Tibial nerve (tissue), 4 donors: ENCODE data around the gene SLC39A6. TPM values are rescaled to one million over a fixed set of nuclear protein-coding genes. Genes with fewer than 3 reads are reported as not detected.

Experiments used
- DNase-seq, 2 donors: peaks; one replicate each; pipeline ENCODE4 v3.0.0-alpha.2; 2019; ENCODE audit warnings: low spot score in 2 of 2
- H3K27ac ChIP-seq, 4 donors: fragments of 200-600 bp; sonication (generic) in 3 of 4; one replicate each; pipeline ENCODE4 v1.5.1; 2017 to 2019; ENCODE audit warnings: mild to moderate bottlenecking in 1 of 4
- H3K27me3 ChIP-seq, 2 donors: fragments of 200-600 bp; sonication (generic) in 1 of 2; one replicate each; pipeline versions ENCODE4 v1.5.1 to v1.6.0; 2017 to 2019
- H3K36me3 ChIP-seq, 3 donors: fragments of 200-600 bp; sonication (generic); one replicate each; pipeline ENCODE4 v1.5.1; 2018 to 2019
- H3K4me1 ChIP-seq, 4 donors: fragments of 200-600 bp; sonication (generic) in 3 of 4; one replicate each; pipeline ENCODE4 v1.5.1; 2017 to 2019
- H3K4me3 ChIP-seq, 4 donors: fragments of 200-600 bp; sonication (generic) in 3 of 4; one replicate each; pipeline ENCODE4 v1.5.1; 2017 to 2019; ENCODE audit warnings: mild to moderate bottlenecking in 1 of 4, moderate library complexity in 1 of 4
- H3K9me3 ChIP-seq, 4 donors: fragments of 200-600 bp; sonication (generic) in 3 of 4; one replicate each; pipeline ENCODE4 v1.5.1; 2017 to 2019
- CTCF ChIP-seq, 5 experiments: fragments of 200-600 bp in 3 of 5; fragments of 450-650 bp in 2 of 5; sonication (generic) in 3 of 5; IDR thresholded peaks; one replicate each; pipeline ENCODE4 v1.5.1; 2016 to 2019; ENCODE audit warnings: antibody characterized with exemption in 5 of 5, mild to moderate bottlenecking in 3 of 5, moderate library complexity in 2 of 5
- EP300 ChIP-seq, 2 donors: sonication (generic); formaldehyde crosslinking; IDR thresholded peaks; one replicate each; pipeline ENCODE4 v1.6.1; 2017; ENCODE audit warnings: antibody characterized with exemption in 2 of 2, mild to moderate bottlenecking in 1 of 2
- POLR2A ChIP-seq, 2 donors: fragments of 450-650 bp; IDR thresholded peaks; one replicate each; pipeline ENCODE4 v1.6.1; 2017; ENCODE audit warnings: antibody characterized with exemption in 2 of 2, mild to moderate bottlenecking in 2 of 2, moderate library complexity in 2 of 2
- WGBS, 2 donors: methylation state at CpG; one replicate each; pipeline ENCODE4 v1.1.5; 2018; 5-methylcytosine and 5-hydroxymethylcytosine counted together
- total RNA-seq, 4 donors: library from RNA; depleted of rRNA; stranded (reverse); fragments of >200 nt; gene quantifications; one replicate each; pipeline ENCODE4 v1.1.0, GENCODE V29; 2016

SLC39A6 gene
- total RNA-seq, 4 donors from 2014 or later = 43.3 to 53.3 (median 44.0) TPM

- Histone ChIP-seq H3K36me3 (peaks cover 2 to 95% (median 4%) of the 10 kb centered on the region in 3 donors), H3K4me1 (peaks cover 0 to 11% (median 0%) of the 10 kb centered on the region in 4 donors), H3K9me3 (no peaks in the 10 kb centered on the region), H3K27me3 (no peaks in the 10 kb centered on the region), H3K27ac (peak overlapping the region in 2 of 4 donors; percentile 36 to 69), H3K4me3 (no peak overlapping the region)
- 71 to 80% methylated on average over 4 of the region's 4 CpGs for WGBS, 2 donors
- no peak for DNase-seq
- TF ChIP-seq EP300 (IDR thresholded peaks at IDR 0.05) (peak in 1 of 2 donors; percentile 19), POLR2A (IDR thresholded peaks at IDR 0.05) (no peak)
These were observed 24.1 kb upstream of the SLC39A6 start for GRCh38 chr18:36153203-36153602.

DNA sequence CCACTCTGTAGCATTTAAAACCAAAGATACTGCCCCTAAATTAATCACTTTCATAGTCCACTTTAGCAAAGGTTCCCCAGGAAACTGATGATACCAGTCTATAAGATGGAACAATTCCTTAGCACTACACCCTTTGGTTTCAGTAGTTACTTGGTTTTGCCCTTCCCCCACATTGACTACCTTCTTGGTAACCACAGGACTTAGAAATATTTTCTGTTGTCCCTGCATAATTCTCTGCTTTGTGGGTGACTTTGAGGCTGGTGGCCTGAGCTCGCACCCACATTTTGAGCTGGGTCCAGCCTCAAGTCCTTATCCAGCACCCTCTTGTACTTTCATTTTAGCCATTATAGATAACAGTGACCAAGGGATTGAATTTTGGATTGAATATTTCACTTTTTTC, 23.6 kb upstream of the SLC39A6 start:
- no peak for DNase-seq
- Histone ChIP-seq H3K27me3 (no peaks in the 10 kb centered on the region), H3K4me1 (peaks cover 0 to 11% (median 0%) of the 10 kb centered on the region in 4 donors), H3K4me3 (no peak overlapping the region), H3K27ac (peak overlapping the region in 2 of 4 donors; percentile 1 to 17), H3K9me3 (no peaks in the 10 kb centered on the region), H3K36me3 (peaks cover 2 to 95% (median 4%) of the 10 kb centered on the region in 3 donors)
- TF ChIP-seq EP300 (IDR thresholded peaks at IDR 0.05) = no peak
- TF ChIP-seq POLR2A (IDR thresholded peaks at IDR 0.05) = no peak
- no peak for TF ChIP-seq CTCF (IDR thresholded peaks at IDR 0.05)
- WGBS, 2 donors = 92 to 100% methylated on average over 1 of the region's 1 CpG

GRCh38 chr18:36149514-36150289, 20.6 kb upstream of the SLC39A6 start:
- TF ChIP-seq EP300 (IDR thresholded peaks at IDR 0.05) (no peak), CTCF (IDR thresholded peaks at IDR 0.05) (no peak), POLR2A (IDR thresholded peaks at IDR 0.05) (no peak)
- H3K27ac ChIP-seq = no peak overlapping the region
- no peak for DNase-seq
- H3K9me3 ChIP-seq = no peaks in the 10 kb centered on the region
- peaks cover 0 to 11% (median 0%) of the 10 kb centered on the region in 4 donors for H3K4me1 ChIP-seq
- H3K36me3 ChIP-seq = peaks cover 2 to 95% (median 4%) of the 10 kb centered on the region in 3 donors
- no peaks in the 10 kb centered on the region for H3K27me3 ChIP-seq
- H3K4me3 ChIP-seq = no peak overlapping the region
- 93 to 94% methylated on average over 5 of the region's 5 CpGs for WGBS, 2 donors

DNA sequence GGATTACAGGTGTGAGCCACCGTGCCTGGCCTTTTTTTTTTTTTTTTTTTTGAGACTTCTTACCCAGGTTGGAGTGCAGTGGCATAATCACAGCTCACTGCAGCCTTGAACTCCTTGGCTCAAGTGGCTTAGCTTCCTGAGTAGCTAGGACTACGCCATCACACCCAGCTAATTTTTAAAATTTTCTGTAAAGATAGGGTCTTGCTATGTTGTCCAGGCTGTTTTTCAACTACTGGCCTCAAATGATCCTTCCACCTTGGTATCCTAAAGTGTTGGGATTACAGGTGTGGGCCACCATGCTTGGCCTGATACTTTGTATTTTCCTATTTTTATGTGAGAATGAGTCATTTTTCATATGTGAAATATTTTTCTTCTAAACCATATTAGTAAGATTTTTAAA, 14.3 kb upstream of the SLC39A6 start:
- no peak overlapping the region for H3K27ac ChIP-seq
- no peak for DNase-seq
- peaks cover 2 to 99% (median 4%) of the 10 kb centered on the region in 3 donors for H3K36me3 ChIP-seq
- 97 to 100% methylated on average over 2 of the region's 2 CpGs for WGBS, 2 donors
- H3K27me3 ChIP-seq = no peaks in the 10 kb centered on the region
- no peaks in the 10 kb centered on the region for H3K9me3 ChIP-seq
- H3K4me1 ChIP-seq = no peaks in the 10 kb centered on the region
- no peak overlapping the region for H3K4me3 ChIP-seq
- TF ChIP-seq EP300 (IDR thresholded peaks at IDR 0.05) (no peak), CTCF (IDR thresholded peaks at IDR 0.05) (no peak), POLR2A (IDR thresholded peaks at IDR 0.05) (no peak)

DNA sequence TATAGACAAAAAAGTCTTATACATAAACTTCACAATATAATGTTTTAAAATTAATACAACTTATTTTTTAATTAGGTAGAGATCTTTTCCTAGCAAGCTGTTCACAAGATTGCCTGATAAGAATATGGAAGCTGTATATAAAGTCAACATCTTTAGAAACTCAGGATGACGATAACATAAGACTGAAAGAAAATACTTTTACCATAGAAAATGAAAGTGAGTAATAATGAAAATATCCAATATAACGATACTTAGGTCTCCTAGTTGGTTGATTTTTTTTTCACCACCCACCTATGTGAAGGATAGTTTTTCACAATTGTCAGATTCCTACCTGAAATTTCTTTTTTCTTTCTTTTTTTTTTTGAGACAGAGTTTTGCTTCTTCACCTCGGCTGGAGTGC, 13.6 kb upstream of the SLC39A6 start:
- H3K9me3 ChIP-seq = no peaks in the 10 kb centered on the region
- TF ChIP-seq EP300 (IDR thresholded peaks at IDR 0.05) (no peak), POLR2A (IDR thresholded peaks at IDR 0.05) (no peak), CTCF (IDR thresholded peaks at IDR 0.05) (no peak)
- WGBS, 2 donors = 93% methylated on average over 3 of the region's 3 CpGs
- H3K27me3 ChIP-seq = no peaks in the 10 kb centered on the region
- no peaks in the 10 kb centered on the region for H3K4me1 ChIP-seq
- H3K4me3 ChIP-seq = no peak overlapping the region
- peaks cover 2 to 99% (median 4%) of the 10 kb centered on the region in 3 donors for H3K36me3 ChIP-seq
- no peak for DNase-seq
- no peak overlapping the region for H3K27ac ChIP-seq
